Hindlimb muscle (tissue), 1 donor: ENCODE results near the gene ASB13. TPM values are rescaled to one million over a fixed set of nuclear protein-coding genes. Genes with fewer than 3 reads are reported as not detected.

Source experiments
- polyA plus RNA-seq: library from polyadenylated mRNA; unstranded; fragments of 120-200 nt; gene quantifications from one replicate; pipeline ENCODE4 v1.2.1, GENCODE V29; 2013; ENCODE audit not compliant: insufficient read length

ASB13 gene
- polyA plus RNA-seq, 1 donor: 13.5 TPM

Other genes with a start within 250 kb of the ASB13 start
- 0.99 TPM for gene CALML5, start 167.0 kb downstream of the ASB13 start, polyA plus RNA-seq
- gene CALML3, start 141.6 kb downstream of the ASB13 start, polyA plus RNA-seq: 0.45 TPM
- gene TASOR2, start 18.2 kb upstream of the ASB13 start, polyA plus RNA-seq: 29.3 TPM
- gene GDI2, start 146.8 kb upstream of the ASB13 start, polyA plus RNA-seq: 212 TPM
- gene ANKRD16, start 223.3 kb upstream of the ASB13 start, polyA plus RNA-seq: 6.4 TPM
- gene FBH1, start 223.6 kb upstream of the ASB13 start, polyA plus RNA-seq: 44.1 TPM